Measurements from ENCODE around the gene F13A1. TPM values are rescaled to one million over a fixed set of nuclear protein-coding genes. Genes with fewer than 3 reads are reported as not detected.

Gene F13A1
- total and polyA plus RNA-seq, 3 donors from 2014 or later, result 11.7 to 53.0 (median 22.7) TPM

GRCh38 chr6:6123803-6124202, 196.7 kb downstream of the F13A1 start:
- intact Hi-C loops (cut with DNase I; ENCODE audit: low total_unique reads), result no loop called here
- no peaks in the 10 kb centered on the region for H3K27me3 ChIP-seq
- TF ChIP-seq CTCF (IDR thresholded peaks at IDR 0.05) (no peak), POLR2A (IDR thresholded peaks at IDR 0.05) (no peak)
- H3K9me3 ChIP-seq, result no peaks in the 10 kb centered on the region
- H3K4me1 ChIP-seq, result no peaks in the 10 kb centered on the region
- no peak for DNase-seq
- no peak overlapping the region for H3K27ac ChIP-seq
- no peak overlapping the region for H3K4me3 ChIP-seq
- H3K36me3 ChIP-seq (ENCODE audit: low read depth, missing control alignments), result no peaks in the 10 kb centered on the region
- 58 to 59% methylated on average over 3 of the region's 3 CpGs for WGBS, 2 donors

GRCh38 chr6:6121943-6122342, 198.5 kb downstream of the F13A1 start:
- intact Hi-C loops (cut with DNase I; ENCODE audit: low total_unique reads), result no loop called here
- WGBS, 2 donors, result 100% methylated on average over 1 of the region's 1 CpG
- H3K4me1 ChIP-seq, result no peaks in the 10 kb centered on the region
- H3K27me3 ChIP-seq, result no peaks in the 10 kb centered on the region
- H3K27ac ChIP-seq, result no peak overlapping the region
- H3K36me3 ChIP-seq (ENCODE audit: low read depth, missing control alignments), result no peaks in the 10 kb centered on the region
- H3K4me3 ChIP-seq, result no peak overlapping the region
- DNase-seq, result no peak
- H3K9me3 ChIP-seq, result no peaks in the 10 kb centered on the region
- TF ChIP-seq CTCF (IDR thresholded peaks at IDR 0.05) (no peak), POLR2A (IDR thresholded peaks at IDR 0.05) (no peak)

- TF ChIP-seq POLR2A (IDR thresholded peaks at IDR 0.05), result no peak
- TF ChIP-seq CTCF (IDR thresholded peaks at IDR 0.05), result no peak
- Histone ChIP-seq H3K27me3 (no peaks in the 10 kb centered on the region), H3K27ac (no peak overlapping the region), H3K9me3 (peaks cover 3% of the 10 kb centered on the region), H3K36me3 (ENCODE audit: low read depth, missing control alignments) (no peaks in the 10 kb centered on the region), H3K4me1 (no peaks in the 10 kb centered on the region), H3K4me3 (no peak overlapping the region)
- intact Hi-C loops (cut with DNase I; ENCODE audit: low total_unique reads), result no loop called here
- no peak for DNase-seq
Measured at GRCh38 chr6:6105472-6106036, 214.9 kb downstream of the F13A1 start.

Small RNA genes within 50 kb of the gene (microRNA-seq; reads per million reads assigned to microRNA genes)
- gene MIR5683 (ENCODE audit: borderline number of aligned reads in 2 of 2, borderline replicate concordance in 1 of 2) (0 reads per million in 2 donors), gene MIR7853 (ENCODE audit: borderline number of aligned reads in 2 of 2, borderline replicate concordance in 1 of 2) (0 reads per million in 2 donors)

Small RNA genes within 50 kb of the gene (small RNA-seq; reads per million reads assigned to genes)
- gene MIR7853, result 0 to 0.18 reads per million in 2 donors

Measured in testis (tissue), 3 donors.